Measurements from ENCODE around the gene USP27X.

DNA sequence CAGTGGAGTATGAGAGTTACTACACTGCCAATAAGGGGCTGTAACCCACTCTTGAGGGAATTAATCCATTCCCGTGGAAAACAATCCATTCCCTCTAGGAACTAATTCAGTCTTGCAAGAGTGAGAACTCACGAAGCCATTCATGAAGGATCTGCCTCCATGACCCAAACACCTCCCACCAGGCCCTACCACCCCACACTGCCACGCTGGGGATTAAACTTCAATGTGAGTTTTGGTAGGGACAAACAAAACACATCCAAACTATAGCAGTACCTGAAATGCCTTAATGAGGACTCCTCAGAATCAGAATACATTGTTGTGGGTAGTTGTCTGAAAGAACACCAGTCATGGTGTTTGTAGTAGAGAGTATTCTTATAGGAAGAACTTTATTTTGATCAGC lies 31.0 kb upstream of the USP27X start:
- TF ChIP-seq, protein P1, sequence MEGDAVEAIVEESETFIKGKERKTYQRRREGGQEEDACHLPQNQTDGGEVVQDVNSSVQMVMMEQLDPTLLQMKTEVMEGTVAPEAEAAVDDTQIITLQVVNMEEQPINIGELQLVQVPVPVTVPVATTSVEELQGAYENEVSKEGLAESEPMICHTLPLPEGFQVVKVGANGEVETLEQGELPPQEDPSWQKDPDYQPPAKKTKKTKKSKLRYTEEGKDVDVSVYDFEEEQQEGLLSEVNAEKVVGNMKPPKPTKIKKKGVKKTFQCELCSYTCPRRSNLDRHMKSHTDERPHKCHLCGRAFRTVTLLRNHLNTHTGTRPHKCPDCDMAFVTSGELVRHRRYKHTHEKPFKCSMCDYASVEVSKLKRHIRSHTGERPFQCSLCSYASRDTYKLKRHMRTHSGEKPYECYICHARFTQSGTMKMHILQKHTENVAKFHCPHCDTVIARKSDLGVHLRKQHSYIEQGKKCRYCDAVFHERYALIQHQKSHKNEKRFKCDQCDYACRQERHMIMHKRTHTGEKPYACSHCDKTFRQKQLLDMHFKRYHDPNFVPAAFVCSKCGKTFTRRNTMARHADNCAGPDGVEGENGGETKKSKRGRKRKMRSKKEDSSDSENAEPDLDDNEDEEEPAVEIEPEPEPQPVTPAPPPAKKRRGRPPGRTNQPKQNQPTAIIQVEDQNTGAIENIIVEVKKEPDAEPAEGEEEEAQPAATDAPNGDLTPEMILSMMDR (IDR thresholded peaks at IDR 0.05): no peak
- TF ChIP-seq POLR2A (IDR thresholded peaks at IDR 0.05): no peak
